Omental fat pad (tissue), 4 donors: ENCODE results near the gene HOMER2. TPM values are rescaled to one million over a fixed set of nuclear protein-coding genes. Genes with fewer than 3 reads are reported as not detected.

ENCODE experiments used
- ATAC-seq: fragments of 150-250 bp; one replicate; pipeline ENCODE4 v1.9.1; 2016; ENCODE audit warnings: mild to moderate bottlenecking, moderate library complexity; ENCODE audit not compliant: low FRiP score
- DNase-seq: peaks from one replicate; pipeline ENCODE4 v3.0.0-alpha.2; 2019; ENCODE audit warnings: low spot score
- CTCF ChIP-seq, 3 donors: fragments of 450-650 bp; IDR thresholded peaks; one replicate each; pipeline ENCODE4 v1.5.1; 2016 to 2017; ENCODE audit warnings: antibody characterized with exemption in 3 of 3, mild to moderate bottlenecking in 3 of 3, moderate library complexity in 2 of 3
- total RNA-seq, 4 donors: library from RNA; depleted of rRNA; stranded (reverse); fragments of >200 nt; gene quantifications; one replicate each; pipeline ENCODE4 v1.1.0, GENCODE V29; 2016

HOMER2 gene
- total RNA-seq, 4 donors from 2014 or later: 4.0 to 7.1 (median 4.7) TPM

- ATAC-seq: no peak
- no peak for DNase-seq
- no peak for TF ChIP-seq CTCF (IDR thresholded peaks at IDR 0.05)
These were observed 61.5 kb downstream of the HOMER2 start for GRCh38 chr15:82890995-82891390.

- no peak for TF ChIP-seq CTCF (IDR thresholded peaks at IDR 0.05)
- ATAC-seq (no peak), DNase-seq (no peak)
These were observed 62.1 kb downstream of the HOMER2 start for GRCh38 chr15:82890338-82890994.

GRCh38 chr15:82882273-82882928 is 70.1 kb downstream of the HOMER2 start:
- DNase-seq (no peak), ATAC-seq (no peak)
- no peak for TF ChIP-seq CTCF (IDR thresholded peaks at IDR 0.05)

- no peak for TF ChIP-seq CTCF (IDR thresholded peaks at IDR 0.05)
- DNase-seq: no peak
These were observed 70.8 kb downstream of the HOMER2 start for GRCh38 chr15:82881747-82882146.

GRCh38 chr15:82880704-82881103 is 71.8 kb downstream of the HOMER2 start:
- no peak for TF ChIP-seq CTCF (IDR thresholded peaks at IDR 0.05)
- no peak for ATAC-seq
- no peak for DNase-seq

More at GRCh38 chr15:82881747-82882146, 70.8 kb downstream of the HOMER2 start:
- ATAC-seq: no peak

- DNase-seq (no peak), ATAC-seq (no peak)
- TF ChIP-seq CTCF (IDR thresholded peaks at IDR 0.05): no peak
These were observed 74.2 kb downstream of the HOMER2 start for GRCh38 chr15:82878325-82878724.

GRCh38 chr15:82877825-82878224 is 74.7 kb downstream of the HOMER2 start:
- ATAC-seq (no peak), DNase-seq (no peak)
- no peak for TF ChIP-seq CTCF (IDR thresholded peaks at IDR 0.05)
